Measurements from ENCODE around the gene CD274.

Gene CD274

GRCh38 chr9:5478206-5478605, 27.9 kb downstream of the CD274 start:
- no peak for DNase-seq
- TF ChIP-seq GATA1 (IDR thresholded peaks at IDR 0.05; ENCODE audit: low read depth, low read length) (no peak), POLR2A (IDR thresholded peaks at IDR 0.05; ENCODE audit: low read length) (no peak)

DNA sequence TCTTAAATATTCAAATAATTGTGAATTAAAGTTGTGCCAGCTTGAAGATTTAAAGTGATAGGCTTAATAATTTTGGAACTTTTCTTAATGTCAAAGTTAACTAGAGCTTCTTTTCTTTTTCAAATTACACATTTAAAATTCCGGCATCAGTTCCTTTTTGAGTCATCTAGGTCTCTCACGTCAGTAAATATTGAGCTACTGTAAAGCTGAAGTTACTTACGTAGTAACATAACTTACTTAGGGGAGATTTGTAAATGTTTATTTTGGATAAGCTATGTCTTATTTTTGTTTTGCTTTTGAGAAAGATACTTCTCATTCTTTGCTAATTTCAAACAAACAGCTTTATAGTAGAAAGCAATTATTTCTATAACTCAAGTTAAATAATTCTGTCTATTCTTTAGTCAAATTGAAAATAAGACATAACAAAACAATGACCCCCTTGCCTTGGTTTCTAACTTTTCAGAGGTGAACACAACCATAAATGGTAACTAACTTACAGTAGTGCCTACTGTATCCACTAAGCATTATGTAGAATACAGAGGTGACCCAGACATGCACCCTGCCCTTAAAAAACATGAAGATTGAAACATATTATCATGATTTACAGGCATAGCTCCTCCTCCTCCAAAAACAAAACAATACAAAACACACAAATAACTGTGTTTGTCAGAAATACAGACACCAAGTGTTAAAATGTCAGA, 29.8 kb downstream of the CD274 start:
- no peak for DNase-seq

DNA sequence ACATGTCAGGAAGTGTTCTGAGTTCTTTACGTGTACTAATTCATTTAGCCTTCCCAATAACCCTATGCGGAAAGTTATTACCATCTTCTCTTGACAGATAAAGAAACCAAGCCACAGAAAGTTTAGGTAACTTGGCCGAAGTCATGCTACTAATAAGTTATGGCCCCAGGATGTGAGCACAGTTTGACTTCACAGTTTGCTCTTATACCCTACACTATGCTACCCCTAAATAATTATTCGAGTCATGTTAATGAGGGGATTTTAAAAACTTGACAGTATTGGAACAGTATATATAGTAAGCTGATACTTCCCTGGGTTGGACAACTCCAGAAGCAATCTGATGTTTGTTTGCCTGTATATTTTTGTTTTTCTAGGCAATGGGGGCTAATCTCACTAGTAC, 30.6 kb downstream of the CD274 start:
- no peak for TF ChIP-seq GATA1 (IDR thresholded peaks at IDR 0.05; ENCODE audit: low read depth, low read length)
- TF ChIP-seq POLR2A (IDR thresholded peaks at IDR 0.05; ENCODE audit: low read length) = no peak
- no peak for DNase-seq

More for the DNA sequence above, 29.8 kb downstream of the CD274 start:
- TF ChIP-seq GATA1 (IDR thresholded peaks at IDR 0.05; ENCODE audit: low read depth, low read length) (no peak), POLR2A (IDR thresholded peaks at IDR 0.05; ENCODE audit: low read length) (no peak)

DNA sequence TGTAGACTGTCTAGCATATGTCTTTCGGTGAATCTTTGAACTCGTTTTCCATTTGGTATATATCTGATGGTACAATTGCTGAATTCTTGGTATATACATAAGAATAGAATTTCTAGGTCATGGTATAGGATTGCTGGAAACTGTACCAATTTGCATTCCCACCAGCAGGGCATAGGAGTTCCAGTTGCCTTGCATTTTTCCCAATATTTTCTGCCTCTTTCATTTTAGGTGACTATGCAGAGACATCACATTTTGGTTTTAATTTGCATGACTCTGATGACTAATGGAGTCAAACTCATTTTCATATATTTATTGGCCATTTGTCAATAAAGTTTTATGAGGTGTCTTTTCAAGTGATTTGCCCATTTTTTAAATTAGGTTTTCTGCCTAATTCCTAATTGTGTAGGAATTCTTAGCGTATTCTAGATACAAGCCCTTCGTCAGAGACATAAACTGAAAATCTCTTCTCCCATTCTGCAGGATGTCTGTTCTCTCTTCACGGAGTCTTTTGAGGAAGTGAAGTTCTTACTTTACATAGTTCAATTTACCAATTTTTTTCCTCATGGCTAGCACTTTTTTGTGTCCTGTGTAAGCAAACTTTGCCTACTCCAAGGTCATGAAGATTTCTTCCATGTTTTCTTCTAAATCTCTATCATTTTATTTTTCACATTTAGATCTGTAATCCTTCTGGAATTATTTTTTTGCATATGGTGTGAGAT, 31.1 kb downstream of the CD274 start:
- no peak for DNase-seq

GRCh38 chr9:5482194-5482593, 31.9 kb downstream of the CD274 start:
- no peak for DNase-seq
- TF ChIP-seq GATA1 (IDR thresholded peaks at IDR 0.05; ENCODE audit: low read depth, low read length) = no peak
- TF ChIP-seq POLR2A (IDR thresholded peaks at IDR 0.05; ENCODE audit: low read length) = no peak

More for the DNA sequence above, 31.1 kb downstream of the CD274 start:
- TF ChIP-seq GATA1 (IDR thresholded peaks at IDR 0.05; ENCODE audit: low read depth, low read length) = no peak
- no peak for TF ChIP-seq POLR2A (IDR thresholded peaks at IDR 0.05; ENCODE audit: low read length)

DNA sequence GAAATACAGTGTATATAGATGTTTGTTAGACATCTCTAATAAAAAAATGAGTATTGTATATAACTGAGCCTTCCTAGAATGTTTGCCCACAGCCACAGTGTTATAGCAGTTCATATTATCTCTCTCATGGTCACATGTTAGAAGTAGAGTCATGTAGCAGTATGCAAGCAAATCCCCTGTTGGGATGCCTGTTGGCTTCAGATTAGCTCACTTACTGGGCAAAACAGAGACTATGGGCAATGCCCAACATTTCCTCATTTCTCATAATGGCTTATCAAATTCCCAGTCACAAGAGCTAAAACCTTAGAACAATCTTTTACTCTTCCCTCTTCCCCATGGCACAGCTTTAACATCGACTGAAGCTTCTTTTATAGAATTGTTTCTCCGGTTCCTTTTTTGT, 33.0 kb downstream of the CD274 start:
- DNase-seq = no peak
- TF ChIP-seq POLR2A (IDR thresholded peaks at IDR 0.05; ENCODE audit: low read length) (no peak), GATA1 (IDR thresholded peaks at IDR 0.05; ENCODE audit: low read depth, low read length) (no peak)

GRCh38 chr9:5485378-5486085, 35.2 kb downstream of the CD274 start:
- no peak for DNase-seq
- TF ChIP-seq GATA1 (IDR thresholded peaks at IDR 0.05; ENCODE audit: low read depth, low read length) (no peak), POLR2A (IDR thresholded peaks at IDR 0.05; ENCODE audit: low read length) (no peak)

GRCh38 chr9:5486988-5487387, 36.6 kb downstream of the CD274 start:
- TF ChIP-seq POLR2A (IDR thresholded peaks at IDR 0.05; ENCODE audit: low read length) (no peak), GATA1 (IDR thresholded peaks at IDR 0.05; ENCODE audit: low read depth, low read length) (no peak)
- peak in 1 of 2 experiments; percentile 6 for DNase-seq

DNA sequence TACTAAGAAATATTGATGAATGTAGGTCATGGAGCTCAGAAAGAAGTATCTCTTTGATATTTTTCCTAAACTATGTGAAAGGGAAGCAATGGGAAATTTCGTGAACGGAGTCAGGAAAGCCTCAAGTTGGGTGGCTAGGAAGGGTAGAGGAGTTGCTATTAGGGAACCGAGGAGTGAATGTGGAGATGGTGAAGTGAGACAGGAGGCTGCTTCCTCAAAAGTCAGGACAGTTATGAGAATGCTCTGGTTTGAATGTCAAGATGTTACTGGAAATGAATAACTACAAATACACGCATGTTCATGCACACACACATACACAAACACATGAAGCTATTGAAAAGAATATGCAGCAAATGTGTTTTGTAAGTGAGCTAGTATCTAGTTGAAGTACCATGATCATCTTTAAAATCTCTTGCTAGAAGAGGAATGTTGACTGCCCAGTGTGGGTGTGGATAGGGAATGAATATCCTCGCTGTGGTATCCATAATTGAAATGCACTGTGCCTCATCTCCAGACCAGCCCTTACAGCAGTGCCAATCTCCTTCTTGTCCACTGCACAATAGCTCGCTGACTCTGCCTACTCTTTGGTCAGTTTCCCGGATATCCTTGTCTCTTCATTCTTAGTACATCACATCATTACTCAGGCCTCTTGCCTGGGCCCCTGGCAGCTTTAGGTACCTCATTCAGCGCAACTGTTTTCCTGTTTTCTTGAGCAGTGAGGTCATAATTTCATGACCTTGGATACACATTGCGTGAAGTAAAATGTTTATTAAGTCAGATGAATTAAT, 38.1 kb downstream of the CD274 start:
- no peak for DNase-seq
- TF ChIP-seq POLR2A (IDR thresholded peaks at IDR 0.05; ENCODE audit: low read length) (no peak), GATA1 (IDR thresholded peaks at IDR 0.05; ENCODE audit: low read depth, low read length) (no peak)

DNA sequence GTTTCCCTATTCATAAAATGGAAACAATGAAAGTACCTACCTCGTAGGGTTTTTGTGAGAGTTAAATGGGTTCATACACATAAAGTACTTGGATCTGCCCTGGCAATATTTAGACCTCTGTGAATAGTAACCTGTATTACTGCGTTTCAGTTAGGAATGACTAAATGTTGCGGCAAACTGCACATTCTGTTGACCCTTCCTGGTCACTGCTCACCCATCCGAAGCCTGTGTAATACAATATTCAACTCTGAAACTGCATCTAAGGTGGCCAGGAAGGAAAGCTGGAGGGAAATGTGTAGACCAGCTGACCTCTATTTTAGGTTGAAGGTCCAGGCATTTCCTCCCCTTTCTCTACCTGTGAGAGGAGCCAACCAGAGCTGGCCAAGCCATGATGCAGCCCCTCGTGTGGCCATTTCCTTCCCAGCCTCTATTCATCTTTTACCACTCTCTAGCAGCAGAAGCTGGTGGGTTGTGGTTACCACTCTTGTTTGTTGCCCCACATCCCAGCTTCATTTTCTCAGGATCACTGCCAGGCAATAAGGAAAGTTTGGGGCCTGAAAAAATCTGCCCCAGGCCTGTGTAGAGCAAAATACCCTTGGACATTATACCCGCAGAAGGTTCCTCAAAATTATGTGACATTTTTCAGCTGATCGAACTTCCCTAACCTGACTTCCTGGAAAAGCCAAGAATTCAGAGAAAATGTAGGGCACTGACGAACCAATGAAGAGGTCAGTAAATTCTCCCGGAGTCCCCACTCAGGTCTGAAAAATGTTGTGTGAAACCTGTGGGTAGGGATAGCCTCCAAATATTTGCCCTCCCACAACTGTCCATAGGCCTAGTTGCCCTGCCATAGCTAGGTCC, 39.5 kb downstream of the CD274 start:
- DNase-seq = no peak
- TF ChIP-seq GATA1 (IDR thresholded peaks at IDR 0.05; ENCODE audit: low read depth, low read length) (no peak), POLR2A (IDR thresholded peaks at IDR 0.05; ENCODE audit: low read length) (no peak)

DNA sequence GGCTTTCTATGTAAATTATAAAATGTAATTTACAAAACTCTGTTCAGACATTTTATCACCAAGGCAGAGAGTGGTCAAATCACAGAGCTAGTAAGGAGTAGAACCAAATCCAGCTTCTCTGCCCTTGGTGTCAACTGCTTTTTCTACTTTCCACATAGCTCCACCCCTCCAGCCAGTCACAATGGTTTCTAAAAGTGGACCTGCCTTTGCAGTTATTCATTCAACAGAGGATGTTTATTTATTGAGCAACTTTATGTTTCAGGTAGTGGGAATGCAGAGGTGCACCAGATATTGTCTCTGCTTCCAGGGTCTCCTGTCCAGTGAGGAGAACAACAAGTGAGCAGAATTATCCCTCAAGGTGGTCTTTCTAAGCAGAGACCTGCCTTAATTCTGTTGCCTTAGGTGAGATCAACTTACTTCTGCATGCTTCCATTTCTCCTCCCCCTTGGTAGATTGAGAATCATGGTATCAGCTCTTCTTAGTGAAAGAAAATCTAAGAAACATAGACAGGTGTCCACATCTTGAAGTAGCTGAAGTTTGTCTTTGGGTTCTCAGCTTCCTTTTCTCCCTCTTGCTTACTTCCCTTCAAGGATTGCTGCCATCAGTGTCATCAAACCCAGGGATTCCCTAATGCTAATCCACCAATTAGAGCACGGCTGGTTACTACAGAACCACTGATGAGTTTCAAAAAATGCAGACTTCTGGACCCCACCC, 42.8 kb downstream of the CD274 start:
- no peak for TF ChIP-seq POLR2A (IDR thresholded peaks at IDR 0.05; ENCODE audit: low read length)
- no peak for TF ChIP-seq GATA1 (IDR thresholded peaks at IDR 0.05; ENCODE audit: low read depth, low read length)
- no peak for DNase-seq
